ENCODE results near the gene NRCAM.

Gene NRCAM

DNA sequence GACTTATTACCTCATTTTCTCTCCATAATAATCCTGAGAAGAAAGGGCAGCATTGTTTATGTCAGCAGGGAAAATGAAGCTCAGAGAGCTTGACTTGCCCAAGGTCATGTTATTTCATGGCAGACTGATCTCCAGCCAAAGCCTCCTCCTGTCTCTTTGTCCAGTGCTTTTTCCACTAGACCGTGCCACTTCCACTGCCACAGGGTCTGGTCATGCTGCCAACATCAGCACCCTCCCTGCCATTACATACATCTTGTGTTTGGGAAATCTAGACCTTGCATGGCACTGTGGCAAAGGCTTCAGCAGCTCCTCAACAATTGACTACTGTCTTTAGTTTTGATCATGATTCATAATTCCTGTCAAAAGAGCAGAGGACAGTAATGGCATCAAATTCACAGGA, 25.1 kb downstream of the NRCAM start:
- in situ Hi-C loops (cut with MboI; ENCODE audit: low sequenced_read_pairs): no loop called here
- H3K27me3 ChIP-seq (ENCODE audit: low read depth): no peaks in the 10 kb centered on the region
- H3K4me1 ChIP-seq: no peaks in the 10 kb centered on the region
- no peak for DNase-seq (ENCODE audit: low spot score in 2 of 2)
- H3K36me3 ChIP-seq (replicated peaks): no peaks in the 10 kb centered on the region
- H3K9me3 ChIP-seq: no peaks in the 10 kb centered on the region
- H3K4me3 ChIP-seq: no peak overlapping the region

GRCh38 chr7:108430664-108431063, 25.6 kb downstream of the NRCAM start:
- no peaks in the 10 kb centered on the region for H3K9me3 ChIP-seq
- no peak overlapping the region for H3K4me3 ChIP-seq
- DNase-seq (ENCODE audit: low spot score in 2 of 2): no peak
- H3K36me3 ChIP-seq (replicated peaks): no peaks in the 10 kb centered on the region
- no peaks in the 10 kb centered on the region for H3K4me1 ChIP-seq
- no peaks in the 10 kb centered on the region for H3K27me3 ChIP-seq (ENCODE audit: low read depth)
- in situ Hi-C loops (cut with MboI; ENCODE audit: low sequenced_read_pairs): no loop called here

DNA sequence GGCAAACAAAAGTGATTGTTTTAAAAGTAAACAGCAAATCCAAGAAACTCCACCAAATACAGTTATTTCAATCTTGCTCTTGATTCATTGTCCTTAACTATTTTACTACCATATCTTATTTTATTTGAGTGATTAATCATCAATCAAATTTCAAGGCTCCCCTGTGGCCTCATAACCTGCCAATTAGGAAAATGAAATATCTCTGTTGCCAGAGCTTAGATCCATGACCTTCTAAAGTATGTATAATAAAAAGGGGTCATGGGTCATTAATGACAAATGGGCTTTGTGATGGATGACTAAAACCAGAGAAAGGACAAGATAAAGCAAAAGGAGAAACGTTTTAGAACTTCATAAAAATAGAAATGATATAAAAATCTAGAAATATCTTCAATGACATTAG, 28.5 kb downstream of the NRCAM start:
- Histone ChIP-seq H3K4me3 (no peak overlapping the region), H3K9me3 (no peaks in the 10 kb centered on the region), H3K36me3 (replicated peaks) (no peaks in the 10 kb centered on the region), H3K27me3 (ENCODE audit: low read depth) (no peaks in the 10 kb centered on the region; the same call in 1 of the 2 replicates), H3K4me1 (no peaks in the 10 kb centered on the region)
- no peak for DNase-seq (ENCODE audit: low spot score in 2 of 2)
- in situ Hi-C loops (cut with MboI; ENCODE audit: low sequenced_read_pairs): no loop called here

DNA sequence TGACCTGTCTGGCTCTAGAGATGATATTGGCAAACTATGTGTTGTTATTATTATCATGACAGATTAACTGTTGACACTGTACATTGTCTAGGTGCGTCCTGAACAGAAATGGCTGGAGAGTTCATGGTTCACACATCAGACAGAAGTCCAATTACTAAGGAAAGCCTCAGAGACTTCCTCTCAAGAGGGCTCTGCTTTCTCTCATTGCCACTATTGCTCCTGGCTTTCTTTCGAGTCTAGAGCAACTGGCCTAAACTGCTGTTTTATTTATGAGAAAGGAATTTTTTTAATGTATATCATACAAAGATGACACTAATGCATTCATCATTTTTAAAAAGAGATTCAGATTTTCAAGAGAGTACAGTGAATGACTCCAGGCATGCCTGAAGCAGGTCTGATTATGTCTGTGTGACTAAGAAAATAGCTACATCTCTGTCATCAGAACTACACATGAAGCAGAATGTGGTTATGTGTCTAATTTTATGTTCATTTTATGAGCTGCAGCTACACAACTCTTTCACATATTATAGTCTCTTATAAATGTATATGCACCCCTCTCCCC, 30.4 kb downstream of the NRCAM start:
- Histone ChIP-seq H3K9me3 (no peaks in the 10 kb centered on the region), H3K36me3 (replicated peaks) (no peaks in the 10 kb centered on the region), H3K27me3 (ENCODE audit: low read depth) (peaks cover 6% of the 10 kb centered on the region; the same call in 1 of the 2 replicates), H3K4me3 (no peak overlapping the region), H3K4me1 (no peaks in the 10 kb centered on the region)
- in situ Hi-C loops (cut with MboI; ENCODE audit: low sequenced_read_pairs): no loop called here
- DNase-seq (ENCODE audit: low spot score in 2 of 2): no peak

DNA sequence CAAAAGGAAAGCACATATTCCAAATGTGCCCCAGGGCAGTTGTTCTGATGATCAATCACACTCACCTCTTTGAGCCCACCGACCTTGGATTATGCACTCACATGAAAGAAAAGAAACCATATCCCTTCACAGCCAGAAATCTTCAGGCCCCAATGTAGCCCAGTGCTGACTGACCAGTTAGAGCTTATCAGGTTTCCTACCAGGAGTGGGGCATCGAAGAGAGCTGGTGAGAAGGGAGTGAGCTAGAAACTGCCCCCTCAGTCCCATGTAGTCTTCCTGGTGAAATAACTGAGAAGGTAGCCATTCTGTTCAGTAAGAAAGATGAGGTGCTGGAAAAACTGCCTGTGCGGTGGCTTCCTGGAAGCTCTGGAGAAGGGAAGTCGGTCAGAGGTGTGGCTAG, 32.2 kb downstream of the NRCAM start:
- no peaks in the 10 kb centered on the region for H3K9me3 ChIP-seq
- DNase-seq (ENCODE audit: low spot score in 2 of 2): no peak
- peaks cover 16% of the 10 kb centered on the region for H3K27me3 ChIP-seq (ENCODE audit: low read depth)
- no peaks in the 10 kb centered on the region for H3K36me3 ChIP-seq (replicated peaks)
- no peak overlapping the region for H3K4me3 ChIP-seq
- in situ Hi-C loops (cut with MboI; ENCODE audit: low sequenced_read_pairs): no loop called here
- no peaks in the 10 kb centered on the region for H3K4me1 ChIP-seq

DNA sequence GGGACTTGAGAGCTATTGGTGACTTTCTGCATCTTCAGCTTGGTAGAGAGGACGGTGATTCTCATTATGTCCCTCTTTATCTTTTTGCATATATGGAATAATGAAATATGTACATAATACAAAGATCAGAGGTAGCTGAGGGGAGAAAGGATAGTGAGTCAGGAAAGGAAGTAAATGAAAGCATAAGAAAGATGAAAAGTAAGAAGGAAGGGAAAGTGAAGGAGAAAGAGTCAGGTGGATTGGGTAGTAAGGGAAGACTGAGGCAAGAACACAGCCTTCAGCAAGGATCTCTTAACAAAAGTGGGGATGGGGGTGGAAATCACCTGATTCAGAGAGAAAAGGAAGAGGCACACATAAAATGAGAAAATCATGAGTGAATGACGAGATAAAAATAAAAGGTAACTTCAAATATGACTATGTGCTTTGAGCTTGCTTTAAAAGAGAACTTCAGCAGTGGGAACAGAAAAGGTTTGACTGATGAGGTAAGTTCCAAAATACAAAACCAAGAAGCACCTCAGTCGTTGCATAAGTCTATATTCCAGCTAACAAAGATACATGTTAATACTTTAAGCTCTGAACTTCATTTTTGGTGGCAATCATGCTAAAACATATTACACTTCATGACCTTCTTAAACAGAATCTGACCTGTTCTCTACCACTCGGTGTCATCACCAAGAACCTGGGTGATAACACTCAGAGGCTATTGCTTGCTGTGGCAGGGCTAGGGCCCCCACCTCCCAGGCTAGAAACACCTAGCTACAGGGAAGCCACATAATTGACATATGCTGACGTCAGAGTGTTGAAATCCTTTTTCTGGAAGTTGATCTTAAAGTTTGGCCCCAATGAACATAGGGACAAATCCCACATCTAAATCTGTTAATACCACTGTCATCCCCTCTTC, 32.9 kb downstream of the NRCAM start:
- peaks cover 22% of the 10 kb centered on the region for H3K27me3 ChIP-seq (ENCODE audit: low read depth)
- in situ Hi-C loops (cut with MboI; ENCODE audit: low sequenced_read_pairs): no loop called here
- H3K4me1 ChIP-seq: no peaks in the 10 kb centered on the region
- no peaks in the 10 kb centered on the region for H3K36me3 ChIP-seq (replicated peaks)
- no peak overlapping the region for H3K4me3 ChIP-seq
- no peak for DNase-seq (ENCODE audit: low spot score in 2 of 2)
- no peaks in the 10 kb centered on the region for H3K9me3 ChIP-seq

GRCh38 chr7:108421720-108422331, 34.4 kb downstream of the NRCAM start:
- Histone ChIP-seq H3K27me3 (ENCODE audit: low read depth) (peaks cover 23% of the 10 kb centered on the region), H3K4me1 (no peaks in the 10 kb centered on the region), H3K36me3 (replicated peaks) (no peaks in the 10 kb centered on the region), H3K9me3 (no peaks in the 10 kb centered on the region), H3K4me3 (no peak overlapping the region)
- in situ Hi-C loops (cut with MboI; ENCODE audit: low sequenced_read_pairs): no loop called here
- DNase-seq (ENCODE audit: low spot score in 2 of 2): no peak

- Histone ChIP-seq H3K4me1 (no peaks in the 10 kb centered on the region), H3K27me3 (ENCODE audit: low read depth) (peaks cover 33% of the 10 kb centered on the region), H3K4me3 (no peak overlapping the region), H3K36me3 (replicated peaks) (no peaks in the 10 kb centered on the region), H3K9me3 (no peaks in the 10 kb centered on the region)
- in situ Hi-C loops (cut with MboI; ENCODE audit: low sequenced_read_pairs): no loop called here
- no peak for DNase-seq (ENCODE audit: low spot score in 2 of 2)
These were observed 36.0 kb downstream of the NRCAM start for GRCh38 chr7:108419961-108420908.

DNA sequence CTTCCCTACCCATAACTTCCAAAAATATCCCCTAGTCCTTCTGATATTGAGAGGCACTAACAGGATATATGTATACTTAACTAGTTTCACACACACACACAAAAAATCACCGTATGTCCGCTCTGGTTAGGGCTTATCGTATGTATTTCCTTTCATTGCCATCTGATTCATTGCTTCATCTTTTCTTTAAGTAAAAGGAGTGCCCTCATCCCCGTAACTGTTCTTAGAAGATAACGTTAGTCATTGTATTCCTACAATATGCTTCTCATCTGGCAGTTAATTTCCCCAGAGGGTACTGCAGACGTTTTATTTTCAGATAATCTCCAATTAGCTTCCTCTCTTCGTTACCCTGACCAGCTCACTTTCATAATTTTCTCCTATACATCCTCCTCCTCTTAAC, 37.3 kb downstream of the NRCAM start:
- H3K4me3 ChIP-seq: no peak overlapping the region
- no peak for DNase-seq (ENCODE audit: low spot score in 2 of 2)
- no peaks in the 10 kb centered on the region for H3K36me3 ChIP-seq (replicated peaks)
- no peaks in the 10 kb centered on the region for H3K9me3 ChIP-seq
- peaks cover 33% of the 10 kb centered on the region for H3K27me3 ChIP-seq (ENCODE audit: low read depth)
- in situ Hi-C loops (cut with MboI; ENCODE audit: low sequenced_read_pairs): no loop called here
- no peaks in the 10 kb centered on the region for H3K4me1 ChIP-seq

GRCh38 chr7:108417926-108418325, 38.3 kb downstream of the NRCAM start:
- in situ Hi-C loops (cut with MboI; ENCODE audit: low sequenced_read_pairs): no loop called here
- peaks cover 33% of the 10 kb centered on the region for H3K27me3 ChIP-seq (ENCODE audit: low read depth)
- DNase-seq (ENCODE audit: low spot score in 2 of 2): no peak
- H3K9me3 ChIP-seq: no peaks in the 10 kb centered on the region
- no peaks in the 10 kb centered on the region for H3K4me1 ChIP-seq
- no peaks in the 10 kb centered on the region for H3K36me3 ChIP-seq (replicated peaks)
- no peak overlapping the region for H3K4me3 ChIP-seq

DNA sequence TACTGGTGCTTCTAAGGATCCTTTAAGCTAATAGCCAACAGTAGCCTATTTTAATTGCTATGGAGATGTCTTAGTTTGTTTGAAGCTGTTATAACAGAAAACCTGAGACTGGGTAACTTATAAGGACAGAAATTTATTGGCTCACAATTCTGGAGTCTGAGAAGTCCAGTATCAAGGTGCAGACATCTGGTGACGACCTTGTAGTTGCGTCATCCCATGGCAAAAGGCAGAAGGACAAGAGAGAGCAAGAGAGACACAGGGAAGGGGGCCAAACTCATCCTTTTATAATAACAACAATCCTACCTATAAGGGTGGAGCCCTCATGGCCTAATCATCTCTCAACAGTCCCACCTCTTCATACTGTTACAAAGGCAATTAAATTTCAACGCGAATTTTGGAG, 39.1 kb downstream of the NRCAM start:
- no peaks in the 10 kb centered on the region for H3K36me3 ChIP-seq (replicated peaks)
- no peak for DNase-seq (ENCODE audit: low spot score in 2 of 2)
- no peaks in the 10 kb centered on the region for H3K4me1 ChIP-seq
- H3K27me3 ChIP-seq (ENCODE audit: low read depth): peaks cover 33% of the 10 kb centered on the region
- in situ Hi-C loops (cut with MboI; ENCODE audit: low sequenced_read_pairs): no loop called here
- no peaks in the 10 kb centered on the region for H3K9me3 ChIP-seq
- no peak overlapping the region for H3K4me3 ChIP-seq

- H3K4me3 ChIP-seq: no peak overlapping the region
- H3K27me3 ChIP-seq (ENCODE audit: low read depth): peaks cover 29% of the 10 kb centered on the region
- no peaks in the 10 kb centered on the region for H3K4me1 ChIP-seq
- DNase-seq (ENCODE audit: low spot score in 2 of 2): no peak
- in situ Hi-C loops (cut with MboI; ENCODE audit: low sequenced_read_pairs): no loop called here
- no peaks in the 10 kb centered on the region for H3K9me3 ChIP-seq
- no peaks in the 10 kb centered on the region for H3K36me3 ChIP-seq (replicated peaks)
These were observed 40.3 kb downstream of the NRCAM start for GRCh38 chr7:108415821-108416536.

DNA sequence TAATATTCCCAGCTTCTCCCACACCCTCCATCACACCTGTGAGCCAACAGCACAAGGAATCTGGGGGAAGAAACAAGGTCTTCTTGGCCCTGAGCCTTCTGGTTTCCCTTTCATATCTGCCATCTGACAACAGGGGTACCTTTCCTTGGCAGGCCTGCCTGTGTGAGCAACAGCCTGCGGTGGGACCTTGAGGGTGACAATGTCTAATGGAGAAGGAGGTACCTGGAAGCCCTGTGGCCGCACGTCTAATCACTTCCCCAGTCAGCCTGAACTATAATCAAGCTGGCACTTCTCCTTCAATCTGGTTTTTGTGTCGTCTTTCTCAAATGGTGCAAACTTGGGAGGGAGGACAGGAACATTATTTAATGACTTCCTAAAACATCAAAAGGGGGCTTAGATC, 41.2 kb downstream of the NRCAM start:
- H3K9me3 ChIP-seq: no peaks in the 10 kb centered on the region
- H3K4me1 ChIP-seq: no peaks in the 10 kb centered on the region
- H3K4me3 ChIP-seq: no peak overlapping the region
- H3K36me3 ChIP-seq (replicated peaks): no peaks in the 10 kb centered on the region
- peaks cover 21% of the 10 kb centered on the region for H3K27me3 ChIP-seq (ENCODE audit: low read depth)
- in situ Hi-C loops (cut with MboI; ENCODE audit: low sequenced_read_pairs): no loop called here
- DNase-seq (ENCODE audit: low spot score in 2 of 2): no peak

Measured in HAP-1 (cell line).